ENCODE results near the gene CEMIP2. TPM values are rescaled to one million over a fixed set of nuclear protein-coding genes. Genes with fewer than 3 reads are reported as not detected.
"Not testable (repeated sequence)": the region's sequence is repeated elsewhere in the genome, so short reads cannot be mapped to it uniquely, and the experiment has no call there.

Gene CEMIP2
- total and polyA plus RNA-seq, 4 donors, result 24.6 to 64.9 (median 48.6) TPM

DNA sequence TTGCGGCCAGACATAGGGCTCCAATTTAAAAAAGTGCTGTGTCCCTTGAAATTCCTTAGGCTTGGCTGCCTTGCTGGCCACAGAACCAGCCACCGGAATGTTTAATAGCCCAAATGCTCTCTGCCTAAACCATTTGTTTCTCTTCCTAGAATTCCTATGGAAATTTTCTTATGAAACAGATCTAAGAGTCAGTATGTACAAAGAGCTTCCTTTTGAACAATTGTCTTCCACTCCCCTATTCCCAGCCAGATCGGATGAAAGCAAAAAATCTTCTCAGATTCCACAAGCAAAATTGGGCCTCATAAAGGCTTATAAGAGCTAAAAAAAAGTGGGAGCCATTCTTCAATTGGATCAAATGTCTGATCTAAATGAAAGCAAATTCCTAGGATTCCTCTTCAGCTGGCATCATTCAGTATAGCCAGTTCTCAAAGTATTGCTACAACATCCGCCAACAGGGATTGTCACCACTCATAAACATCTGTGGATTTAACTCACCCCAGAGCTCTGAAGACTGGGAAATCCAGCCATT is 104.3 kb downstream of the CEMIP2 start:
- 85% methylated on average over 2 of the region's 4 CpGs for whole genome bisulfite sequencing (ENCODE audit: insufficient coverage)
- Histone ChIP-seq H3K9me3 (ENCODE audit: control insufficient read depth, insufficient read depth, low read length) (no peaks in the 10 kb centered on the region), H3K36me3 (ENCODE audit: control insufficient read depth, insufficient read depth, low read length) (no peaks in the 10 kb centered on the region), H3K4me1 (ENCODE audit: control insufficient read depth, insufficient read depth, low read length) (no peaks in the 10 kb centered on the region), H3K4me3 (ENCODE audit: low read depth, low read length) (no peak overlapping the region), H3K27ac (ENCODE audit: low read depth, low read length) (no peak overlapping the region), H3K27me3 (ENCODE audit: control insufficient read depth, insufficient read depth, low read length) (no peaks in the 10 kb centered on the region)
- DNase-seq (ENCODE audit: low read depth in 4 of 6, low spot score in 6 of 6), result peak in 1 of 6 donors; percentile 5

DNA sequence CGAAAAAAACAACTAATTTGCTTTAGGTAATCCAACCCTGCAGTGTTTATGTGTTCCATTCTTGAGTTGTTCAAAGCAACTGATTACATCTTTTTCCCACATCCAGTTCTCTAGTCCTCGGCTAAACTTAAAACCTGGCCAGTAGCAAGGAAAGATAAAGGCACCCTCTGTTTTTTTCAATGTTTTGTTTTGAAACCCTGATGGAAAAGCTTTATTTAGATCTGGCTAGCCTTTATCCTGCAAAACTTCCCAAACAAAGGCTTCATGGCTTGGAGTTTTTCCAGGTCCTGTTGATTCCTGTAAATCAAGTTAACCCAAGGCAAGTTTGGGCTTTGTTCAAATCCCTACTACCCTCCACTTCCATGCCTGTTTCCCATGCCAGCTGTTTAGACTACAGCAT is 105.1 kb downstream of the CEMIP2 start:
- DNase-seq (ENCODE audit: low read depth in 4 of 6, low spot score in 6 of 6), result peak in 2 of 6 donors; percentile 48 to 68
- no peaks in the 10 kb centered on the region for H3K4me1 ChIP-seq (ENCODE audit: control insufficient read depth, insufficient read depth, low read length)
- no peaks in the 10 kb centered on the region for H3K36me3 ChIP-seq (ENCODE audit: control insufficient read depth, insufficient read depth, low read length)
- no peaks in the 10 kb centered on the region for H3K9me3 ChIP-seq (ENCODE audit: control insufficient read depth, insufficient read depth, low read length)
- no peaks in the 10 kb centered on the region for H3K27me3 ChIP-seq (ENCODE audit: control insufficient read depth, insufficient read depth, low read length)
- no peak overlapping the region for H3K4me3 ChIP-seq (ENCODE audit: low read depth, low read length)
- WGBS (ENCODE audit: insufficient coverage), result 0% methylated on average over 1 of the region's 2 CpGs
- no peak overlapping the region for H3K27ac ChIP-seq (ENCODE audit: low read depth, low read length)

DNA sequence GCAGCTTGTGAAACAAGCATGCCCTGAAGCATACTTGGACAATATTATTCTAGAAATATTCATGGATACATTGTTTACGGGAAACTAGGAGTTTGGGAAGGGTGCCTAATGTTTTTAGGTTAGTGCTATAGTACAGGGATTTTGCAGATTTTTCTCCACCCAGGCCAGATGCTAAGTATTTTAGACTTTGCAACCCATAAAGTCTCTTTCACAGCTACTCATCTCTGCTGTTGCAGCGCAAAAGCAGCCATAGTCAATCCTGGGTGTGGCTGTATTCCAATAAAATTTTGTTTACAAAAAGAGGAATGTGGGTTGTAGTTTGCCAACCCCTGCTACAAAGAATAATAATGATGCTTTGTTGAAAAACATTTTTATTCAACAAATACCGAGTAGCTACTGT is 106.2 kb downstream of the CEMIP2 start:
- no peaks in the 10 kb centered on the region for H3K9me3 ChIP-seq (ENCODE audit: control insufficient read depth, insufficient read depth, low read length)
- no peak overlapping the region for H3K4me3 ChIP-seq (ENCODE audit: low read depth, low read length)
- no CpG with 5 or more reads among the region's 3 CpGs for WGBS (ENCODE audit: insufficient coverage)
- no peaks in the 10 kb centered on the region for H3K27me3 ChIP-seq (ENCODE audit: control insufficient read depth, insufficient read depth, low read length)
- H3K27ac ChIP-seq (ENCODE audit: low read depth, low read length), result no peak overlapping the region
- DNase-seq (ENCODE audit: low read depth in 4 of 6, low spot score in 6 of 6), result no peak
- H3K36me3 ChIP-seq (ENCODE audit: control insufficient read depth, insufficient read depth, low read length), result no peaks in the 10 kb centered on the region
- H3K4me1 ChIP-seq (ENCODE audit: control insufficient read depth, insufficient read depth, low read length), result no peaks in the 10 kb centered on the region

DNA sequence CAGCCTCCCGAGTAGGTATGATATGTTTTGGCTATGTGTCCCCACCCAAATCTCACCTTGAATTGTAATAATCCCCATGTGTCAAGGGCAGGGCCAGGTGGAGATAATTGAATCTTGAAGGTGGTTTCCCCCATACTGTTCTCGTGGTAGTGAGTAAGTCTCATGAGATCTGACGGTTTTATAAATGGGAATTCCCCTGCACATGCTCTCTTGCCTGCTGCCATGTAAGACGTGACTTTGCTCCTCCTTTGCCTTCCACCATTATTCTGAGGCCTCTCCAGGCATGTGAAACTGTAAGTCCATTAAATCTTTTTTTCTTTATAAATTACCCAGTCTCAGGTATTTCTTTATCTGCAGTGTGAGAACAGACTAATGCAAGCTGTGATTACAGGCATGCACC is 111.0 kb downstream of the CEMIP2 start:
- H3K4me3 ChIP-seq (ENCODE audit: low read depth, low read length); H3K9me3 ChIP-seq (ENCODE audit: control insufficient read depth, insufficient read depth, low read length); DNase-seq (ENCODE audit: low read depth in 4 of 6, low spot score in 6 of 6); H3K27me3 ChIP-seq (ENCODE audit: control insufficient read depth, insufficient read depth, low read length); H3K4me1 ChIP-seq (ENCODE audit: control insufficient read depth, insufficient read depth, low read length); H3K36me3 ChIP-seq (ENCODE audit: control insufficient read depth, insufficient read depth, low read length); H3K27ac ChIP-seq (ENCODE audit: low read depth, low read length): not testable (repeated sequence)
- 87% methylated on average over 3 of the region's 4 CpGs for WGBS (ENCODE audit: insufficient coverage)

DNA sequence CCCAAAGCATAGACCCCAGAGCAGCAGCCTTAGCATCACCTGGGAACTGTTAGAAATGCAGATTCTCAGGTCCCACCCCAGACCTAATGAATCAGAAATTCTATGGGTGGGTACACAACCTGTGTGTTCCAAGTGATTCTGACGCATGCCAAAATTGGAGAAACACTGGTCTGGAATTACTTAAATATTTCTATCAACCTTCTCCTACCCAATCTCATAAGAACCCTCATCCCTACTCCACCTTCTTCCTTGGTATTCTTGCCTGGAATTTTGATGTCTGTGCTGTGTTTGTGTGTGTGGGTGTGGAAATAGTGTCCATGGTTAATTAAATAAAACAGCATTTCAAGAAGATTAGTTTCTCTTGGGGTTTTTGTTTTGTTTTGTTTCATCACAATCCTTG is 111.8 kb downstream of the CEMIP2 start:
- Histone ChIP-seq H3K36me3 (ENCODE audit: control insufficient read depth, insufficient read depth, low read length) (no peaks in the 10 kb centered on the region), H3K4me1 (ENCODE audit: control insufficient read depth, insufficient read depth, low read length) (no peaks in the 10 kb centered on the region), H3K27me3 (ENCODE audit: control insufficient read depth, insufficient read depth, low read length) (no peaks in the 10 kb centered on the region), H3K9me3 (ENCODE audit: control insufficient read depth, insufficient read depth, low read length) (no peaks in the 10 kb centered on the region), H3K4me3 (ENCODE audit: low read depth, low read length) (no peak overlapping the region), H3K27ac (ENCODE audit: low read depth, low read length) (no peak overlapping the region)
- DNase-seq (ENCODE audit: low read depth in 4 of 6, low spot score in 6 of 6), result no peak
- WGBS (ENCODE audit: insufficient coverage), result 100% methylated on average over 1 of the region's 1 CpG

DNA sequence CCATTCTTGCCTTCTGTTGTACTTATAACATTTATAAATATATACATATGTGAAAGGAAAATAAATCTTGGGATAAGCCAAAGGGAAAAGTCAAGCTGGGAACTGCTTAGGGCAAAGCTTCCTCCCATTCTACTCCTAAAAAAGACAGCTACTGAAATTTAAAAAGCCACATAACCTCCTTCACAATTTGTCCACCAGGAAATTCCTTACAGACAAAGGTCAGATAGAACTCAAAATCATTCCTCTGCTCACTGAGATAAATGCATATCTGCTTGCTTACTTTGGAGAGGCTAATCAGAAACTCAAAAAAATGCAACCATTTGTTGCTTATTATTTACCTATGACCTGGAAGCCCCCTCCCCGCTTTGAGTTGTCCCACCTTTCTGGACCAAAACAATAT is 112.5 kb downstream of the CEMIP2 start:
- 100% methylated on average over 1 of the region's 1 CpG for WGBS (ENCODE audit: insufficient coverage)

DNA sequence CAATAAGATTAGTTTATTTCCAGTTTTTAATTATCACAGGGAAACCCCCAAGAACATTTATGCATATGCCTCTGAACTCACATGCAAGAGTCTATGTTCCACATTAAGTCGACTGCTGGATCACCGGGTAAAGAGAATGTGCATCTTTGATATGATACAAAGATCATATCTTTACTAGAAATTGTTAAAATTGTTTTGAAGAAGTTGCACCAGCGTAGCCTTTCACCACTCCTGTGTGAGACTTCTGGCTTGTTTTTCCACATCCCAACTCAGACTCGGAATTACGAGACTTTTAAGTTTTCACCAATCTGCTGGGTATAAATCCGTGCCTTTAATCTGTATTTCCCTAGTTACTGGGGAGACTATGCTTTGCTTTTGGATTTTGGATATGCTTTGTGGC is 113.2 kb downstream of the CEMIP2 start:
- no peak for DNase-seq (ENCODE audit: low read depth in 4 of 6, low spot score in 6 of 6)
- H3K9me3 ChIP-seq (ENCODE audit: control insufficient read depth, insufficient read depth, low read length), result no peaks in the 10 kb centered on the region
- H3K4me1 ChIP-seq (ENCODE audit: control insufficient read depth, insufficient read depth, low read length), result no peaks in the 10 kb centered on the region
- no peaks in the 10 kb centered on the region for H3K27me3 ChIP-seq (ENCODE audit: control insufficient read depth, insufficient read depth, low read length)
- WGBS (ENCODE audit: insufficient coverage), result no CpG with 5 or more reads among the region's 6 CpGs
- H3K4me3 ChIP-seq (ENCODE audit: low read depth, low read length), result no peak overlapping the region
- no peak overlapping the region for H3K27ac ChIP-seq (ENCODE audit: low read depth, low read length)
- H3K36me3 ChIP-seq (ENCODE audit: control insufficient read depth, insufficient read depth, low read length), result no peaks in the 10 kb centered on the region

More for the DNA sequence above, 112.5 kb downstream of the CEMIP2 start:
- H3K27ac ChIP-seq (ENCODE audit: low read depth, low read length), result no peak overlapping the region
- no peak for DNase-seq (ENCODE audit: low read depth in 4 of 6, low spot score in 6 of 6)
- H3K4me3 ChIP-seq (ENCODE audit: low read depth, low read length), result no peak overlapping the region
- no peaks in the 10 kb centered on the region for H3K36me3 ChIP-seq (ENCODE audit: control insufficient read depth, insufficient read depth, low read length)
- H3K9me3 ChIP-seq (ENCODE audit: control insufficient read depth, insufficient read depth, low read length), result no peaks in the 10 kb centered on the region
- no peaks in the 10 kb centered on the region for H3K4me1 ChIP-seq (ENCODE audit: control insufficient read depth, insufficient read depth, low read length)
- H3K27me3 ChIP-seq (ENCODE audit: control insufficient read depth, insufficient read depth, low read length), result no peaks in the 10 kb centered on the region

DNA sequence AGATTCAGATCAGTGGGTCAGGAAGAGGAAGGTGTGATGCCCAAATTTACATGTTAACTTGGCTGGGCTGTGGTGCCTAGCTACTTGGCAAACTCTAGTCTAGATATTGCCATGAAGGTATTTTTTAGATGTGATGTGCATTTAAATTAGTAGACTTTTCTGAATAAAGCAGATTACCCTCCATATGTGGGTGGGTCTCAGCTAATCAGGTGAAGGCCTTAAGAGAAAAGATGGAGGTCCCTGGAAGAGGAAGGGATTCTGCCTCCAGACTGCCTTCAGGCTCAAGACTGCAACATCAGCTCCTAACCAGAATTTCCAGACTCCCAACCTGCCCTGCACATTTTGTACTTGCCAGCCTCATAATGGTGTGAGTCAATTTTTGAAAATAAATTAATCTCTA is 115.8 kb downstream of the CEMIP2 start:
- Histone ChIP-seq H3K27ac (ENCODE audit: low read depth, low read length) (no peak overlapping the region), H3K9me3 (ENCODE audit: control insufficient read depth, insufficient read depth, low read length) (no peaks in the 10 kb centered on the region), H3K27me3 (ENCODE audit: control insufficient read depth, insufficient read depth, low read length) (no peaks in the 10 kb centered on the region), H3K4me1 (ENCODE audit: control insufficient read depth, insufficient read depth, low read length) (no peaks in the 10 kb centered on the region), H3K4me3 (ENCODE audit: low read depth, low read length) (no peak overlapping the region), H3K36me3 (ENCODE audit: control insufficient read depth, insufficient read depth, low read length) (no peaks in the 10 kb centered on the region)
- no peak for DNase-seq (ENCODE audit: low read depth in 4 of 6, low spot score in 6 of 6)

DNA sequence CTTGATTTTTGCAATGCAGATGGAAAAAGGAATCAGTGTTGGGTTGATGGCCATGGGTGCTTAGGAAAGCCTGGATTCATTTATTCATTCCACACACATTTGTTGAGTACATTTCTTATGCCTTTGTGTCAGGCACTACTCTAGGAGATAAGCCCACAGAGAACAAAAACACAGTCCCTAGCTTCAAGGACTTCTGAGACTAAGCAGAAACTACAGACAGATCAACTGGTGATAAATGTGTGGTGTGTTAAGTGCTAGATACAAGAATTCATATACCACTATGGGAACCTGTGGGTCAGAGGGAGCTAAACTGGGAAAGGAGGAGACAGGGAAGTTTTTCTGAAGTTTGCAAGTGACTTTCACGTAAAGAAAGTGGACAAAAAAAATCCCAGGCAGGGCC is 119.9 kb downstream of the CEMIP2 start:
- no peak overlapping the region for H3K27ac ChIP-seq (ENCODE audit: low read depth, low read length)
- no peak for DNase-seq (ENCODE audit: low read depth in 4 of 6, low spot score in 6 of 6)
- no peaks in the 10 kb centered on the region for H3K9me3 ChIP-seq (ENCODE audit: control insufficient read depth, insufficient read depth, low read length)
- WGBS (ENCODE audit: insufficient coverage), result 100% methylated on average over 1 of the region's 1 CpG
- H3K4me1 ChIP-seq (ENCODE audit: control insufficient read depth, insufficient read depth, low read length), result no peaks in the 10 kb centered on the region
- H3K4me3 ChIP-seq (ENCODE audit: low read depth, low read length), result no peak overlapping the region
- no peaks in the 10 kb centered on the region for H3K36me3 ChIP-seq (ENCODE audit: control insufficient read depth, insufficient read depth, low read length)
- H3K27me3 ChIP-seq (ENCODE audit: control insufficient read depth, insufficient read depth, low read length), result no peaks in the 10 kb centered on the region

DNA sequence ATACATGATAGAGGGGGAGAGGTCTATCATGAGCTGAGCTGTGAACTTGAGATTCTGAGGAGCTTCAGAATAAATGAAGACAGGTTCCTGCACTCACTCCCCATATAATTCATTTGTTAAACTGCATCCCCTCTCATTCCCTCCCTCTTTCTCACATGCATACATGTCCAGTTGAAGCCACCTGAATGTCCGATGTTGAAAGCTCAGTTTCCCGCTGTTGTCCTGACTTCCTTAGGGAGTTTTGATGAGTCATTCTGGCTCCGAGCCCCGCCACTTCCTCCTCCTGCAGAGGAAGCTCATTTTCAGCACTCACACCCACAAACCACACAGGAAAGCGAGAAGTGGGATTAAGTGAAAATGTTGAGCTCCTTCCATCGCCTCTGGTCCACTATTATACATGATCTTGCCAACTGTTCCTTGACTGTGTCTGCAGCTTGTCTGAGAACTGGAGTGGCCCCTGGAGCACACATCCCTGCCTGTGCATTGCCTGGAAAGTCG is 121.2 kb downstream of the CEMIP2 start:
- Histone ChIP-seq H3K36me3 (ENCODE audit: control insufficient read depth, insufficient read depth, low read length) (no peaks in the 10 kb centered on the region), H3K4me1 (ENCODE audit: control insufficient read depth, insufficient read depth, low read length) (no peaks in the 10 kb centered on the region), H3K27me3 (ENCODE audit: control insufficient read depth, insufficient read depth, low read length) (no peaks in the 10 kb centered on the region), H3K4me3 (ENCODE audit: low read depth, low read length) (no peak overlapping the region), H3K9me3 (ENCODE audit: control insufficient read depth, insufficient read depth, low read length) (no peaks in the 10 kb centered on the region), H3K27ac (ENCODE audit: low read depth, low read length) (no peak overlapping the region)
- peak in 1 of 6 donors; percentile 35 for DNase-seq (ENCODE audit: low read depth in 4 of 6, low spot score in 6 of 6)
- 71% methylated on average over 1 of the region's 7 CpGs for WGBS (ENCODE audit: insufficient coverage)
